ENCODE data around the gene FAU.

Gene FAU

GRCh38 chr11:65118097-65118837, 3.7 kb downstream of the FAU start:
- CTCF ChIA-PET = interaction anchor here (0.7 kb wide), 1 partner anchor 227 kb away, joined by 4 read pairs; no protein-coding TSS in a partner anchor
- POLR2A ChIA-PET (ENCODE audit: low non-redundant PET) = interaction anchor here (0.5 to 1.3 kb wide), 2 partner anchors 55 to 63 kb away, joined by 5 read pairs; partner anchors contain the start of gene CAPN1

GRCh38 chr11:65117206-65118096, 4.5 kb downstream of the FAU start, which contains the start of gene ZNHIT2:
ZNHIT2 (minus strand) TSS chr11:65117701; CDS start chr11:65117653, 48 bp downstream.
- peak within 1 kb of the TSS; percentile 86 for H3K27ac ChIP-seq
- POLR2A ChIA-PET (ENCODE audit: low non-redundant PET) = no interaction called here
- peak; percentile 92 for DNase-seq (ENCODE audit: low spot score)
- peak; percentile 88 for TF ChIP-seq CTCF (conservative IDR thresholded peaks at IDR 0.05; ENCODE audit: low read depth)
- CTCF ChIA-PET = interaction anchor here (0.6 to 0.7 kb wide), 6 partner anchors 11 to 659 kb away, joined by 3 to 6 read pairs (median 3); no protein-coding TSS in a partner anchor

More at GRCh38 chr11:65118097-65118837, 3.7 kb downstream of the FAU start:
- TF ChIP-seq CTCF (conservative IDR thresholded peaks at IDR 0.05; ENCODE audit: low read depth) = peak; percentile 54
- peak overlapping the region; percentile 86 for H3K27ac ChIP-seq
- no peak for DNase-seq (ENCODE audit: low spot score)

GRCh38 chr11:65116370-65117205, 5.3 kb downstream of the FAU start:
- ChIA-PET CTCF (interaction anchor here (0.5 to 0.7 kb wide), 3 partner anchors 14 to 807 kb away, joined by 3 read pairs; no protein-coding TSS in a partner anchor), POLR2A (ENCODE audit: low non-redundant PET) (no interaction called here)
- DNase-seq (ENCODE audit: low spot score) = no peak
- TF ChIP-seq CTCF (conservative IDR thresholded peaks at IDR 0.05; ENCODE audit: low read depth) = no peak
- peak overlapping the region; percentile 86 for H3K27ac ChIP-seq

- ChIA-PET CTCF (interaction anchor here (0.5 kb wide), 1 partner anchor 198 kb away, joined by 5 read pairs; no protein-coding TSS in a partner anchor), POLR2A (ENCODE audit: low non-redundant PET) (interaction anchor here (1.2 kb wide), 1 partner anchor 9 kb away, joined by 4 read pairs; no protein-coding TSS in a partner anchor)
- H3K27ac ChIP-seq = peak overlapping the region; percentile 86
- TF ChIP-seq CTCF (conservative IDR thresholded peaks at IDR 0.05; ENCODE audit: low read depth) = no peak
- no peak for DNase-seq (ENCODE audit: low spot score)
These were observed 6.4 kb downstream of the FAU start for GRCh38 chr11:65115361-65116082.

- no peak for DNase-seq (ENCODE audit: low spot score)
- POLR2A ChIA-PET (ENCODE audit: low non-redundant PET) = interaction anchor here (1.2 kb wide), 1 partner anchor 8 kb away, joined by 4 read pairs; no protein-coding TSS in a partner anchor
- CTCF ChIA-PET = interaction anchor here (0.5 kb wide), 1 partner anchor 90 kb away, joined by 3 read pairs; no protein-coding TSS in a partner anchor
- peak overlapping the region; percentile 86 for H3K27ac ChIP-seq
- no peak for TF ChIP-seq CTCF (conservative IDR thresholded peaks at IDR 0.05; ENCODE audit: low read depth)
These were observed 7.3 kb downstream of the FAU start for GRCh38 chr11:65114538-65115171.

All from RWPE1 (cell line).